ENCODE results near the gene NEK7. TPM values are rescaled to one million over a fixed set of nuclear protein-coding genes. Genes with fewer than 3 reads are reported as not detected.

NEK7 gene
- total RNA-seq, 2 experiments from 2014 or later = 68.9 to 71.7 TPM

- ATAC-seq (ENCODE audit: low read depth) (no peak), DNase-seq (no peak)
- Mint-ChIP-seq H3K27me3 (peaks cover 13% of the 10 kb centered on the region), H3K4me1 (no peaks in the 10 kb centered on the region), H3K4me3 (no peak overlapping the region), H3K36me3 (no peaks in the 10 kb centered on the region), H3K9me3 (no peaks in the 10 kb centered on the region), H3K27ac (no peak overlapping the region)
- POLR2A ChIA-PET = no interaction called here
These were observed 203.5 kb downstream of the NEK7 start for GRCh38 chr1:198360208-198360729.

GRCh38 chr1:198361237-198361767, 204.5 kb downstream of the NEK7 start:
- Mint-ChIP-seq H3K4me3 (no peak overlapping the region), H3K9me3 (no peaks in the 10 kb centered on the region), H3K27ac (no peak overlapping the region), H3K36me3 (no peaks in the 10 kb centered on the region), H3K4me1 (no peaks in the 10 kb centered on the region), H3K27me3 (peaks cover 13% of the 10 kb centered on the region)
- DNase-seq (no peak), ATAC-seq (ENCODE audit: low read depth) (no peak)
- POLR2A ChIA-PET = no interaction called here

GRCh38 chr1:198363625-198364151, 206.9 kb downstream of the NEK7 start:
- POLR2A ChIA-PET = no interaction called here
- no peak for DNase-seq
- peaks cover 2% of the 10 kb centered on the region for H3K36me3 Mint-ChIP-seq
- ATAC-seq (ENCODE audit: low read depth) = no peak
- peaks cover 2% of the 10 kb centered on the region for H3K9me3 Mint-ChIP-seq
- no peak overlapping the region for H3K27ac Mint-ChIP-seq
- peaks cover 11% of the 10 kb centered on the region for H3K27me3 Mint-ChIP-seq
- peaks cover 3% of the 10 kb centered on the region for H3K4me1 Mint-ChIP-seq
- no peak overlapping the region for H3K4me3 Mint-ChIP-seq

- peaks cover 8% of the 10 kb centered on the region for H3K27me3 Mint-ChIP-seq
These were observed 207.7 kb downstream of the NEK7 start for GRCh38 chr1:198364471-198364870.

GRCh38 chr1:198367296-198367695, 210.5 kb downstream of the NEK7 start:
- Mint-ChIP-seq H3K36me3 (peaks cover 6% of the 10 kb centered on the region), H3K27me3 (peaks cover 8% of the 10 kb centered on the region), H3K27ac (no peak overlapping the region), H3K4me1 (peaks cover 3% of the 10 kb centered on the region), H3K4me3 (no peak overlapping the region), H3K9me3 (peaks cover 12% of the 10 kb centered on the region)
- POLR2A ChIA-PET = no interaction called here
- ATAC-seq (ENCODE audit: low read depth) (no peak), DNase-seq (no peak)

More at GRCh38 chr1:198364471-198364870, 207.7 kb downstream of the NEK7 start:
- H3K36me3 Mint-ChIP-seq = peaks cover 3% of the 10 kb centered on the region
- POLR2A ChIA-PET = no interaction called here
- no peak overlapping the region for H3K27ac Mint-ChIP-seq
- no peak for ATAC-seq (ENCODE audit: low read depth)
- peaks cover 6% of the 10 kb centered on the region for H3K9me3 Mint-ChIP-seq
- no peak for DNase-seq
- H3K4me1 Mint-ChIP-seq = peaks cover 3% of the 10 kb centered on the region
- H3K4me3 Mint-ChIP-seq = no peak overlapping the region

- ATAC-seq (ENCODE audit: low read depth) (no peak), DNase-seq (no peak)
- H3K9me3 Mint-ChIP-seq = peaks cover 16% of the 10 kb centered on the region
- peaks cover 5% of the 10 kb centered on the region for H3K27me3 Mint-ChIP-seq
- peaks cover 8% of the 10 kb centered on the region for H3K36me3 Mint-ChIP-seq
- H3K4me1 Mint-ChIP-seq = peaks cover 3% of the 10 kb centered on the region
- no peak overlapping the region for H3K27ac Mint-ChIP-seq
- POLR2A ChIA-PET = no interaction called here
- no peak overlapping the region for H3K4me3 Mint-ChIP-seq
These were observed 214.2 kb downstream of the NEK7 start for GRCh38 chr1:198370996-198371395.

Other genes with a start within 250 kb of the NEK7 start
- not detected for gene LHX9, start 239.6 kb upstream of the NEK7 start, total RNA-seq

All from activated naive CD8-positive, alpha-beta T cell treated with anti-CD3 and anti-CD28 coated beads, Interleukin-2, amount 10 ng/mL, durations not matched to agents 7 days and 5 days (primary cell).